Raji (cell line): ENCODE results near the gene CHST3.

Source experiments
- POLR2A ChIP-seq: IDR thresholded peaks from 2 replicates; pipeline ENCODE4 v1.6.1; 2011; ENCODE audit warnings: low read depth, low read length, control low read depth; ENCODE audit not compliant: insufficient read depth

The CHST3 gene

GRCh38 chr10:72062382-72062781, 98.2 kb downstream of the CHST3 start:
- no peak for TF ChIP-seq POLR2A
